ENCODE data around the gene NFE2L3.
A peak's percentile ranks its signal among the peaks of the same experiment; 100 is the strongest.

Gene NFE2L3

GRCh38 chr7:26151953-26152781 is at the start of gene NFE2L3:
TSS of gene NFE2L3 (plus strand) at chr7:26152198. CDS start at chr7:26152499, 301 bp downstream.
- peaks cover 53 to 58% (median 56%) of the 10 kb centered on the region in 10 experiments for H3K4me1 ChIP-seq
- H4K20me1 ChIP-seq: 0 out of 22 replicates have a peak, but pooled peaks cover 0 to 5% (median 0%) of the 10 kb centered on the region in 11 experiments
- H3K27ac ChIP-seq: peak within 1 kb of the TSS; percentile 62 to 81 (median 77); a peak in 21 of 22 replicates
- peaks cover 0 to 10% (median 0%) of the 10 kb centered on the region in 11 experiments; a peak in 1 of 22 replicates for H3K27me3 ChIP-seq
- peak within 1 kb of the TSS; percentile 73 to 98 (median 97) for H3K4me2 ChIP-seq
- H3K4me3 ChIP-seq: peak within 1 kb of the TSS; percentile 79 to 93 (median 88)
- peak within 1 kb of the TSS; percentile 77 to 90 (median 85) for H3K9ac ChIP-seq
- no peaks in the 10 kb centered on the region for H3K36me3 ChIP-seq
- peaks cover 7 to 13% (median 8%) of the 10 kb centered on the region in 11 experiments for H3K9me3 ChIP-seq (replicated peaks in 1 of 11)
- TF ChIP-seq Cebpa-rat (IDR thresholded peaks at IDR 0.05): no peak

- Histone ChIP-seq H3K4me1 (peaks cover 15 to 72% (median 24%) of the 10 kb centered on the region in 10 experiments), H3K4me3 (no peak overlapping the region), H3K4me2 (peak overlapping the region in 5 of 11 experiments; percentile 18 to 97 (median 86); a peak in 8 of 22 replicates), H3K27ac (peak overlapping the region in 3 of 11 experiments; percentile 35 to 53 (median 47); a peak in 5 of 22 replicates), H3K36me3 (0 out of 22 replicates have a peak, but pooled peaks cover 0 to 4% (median 0%) of the 10 kb centered on the region in 11 experiments), H3K9me3 (replicated peaks in 1 of 11) (peaks cover 0 to 5% (median 0%) of the 10 kb centered on the region in 11 experiments; a peak in 2 of 22 replicates), H4K20me1 (no peaks in the 10 kb centered on the region), H3K9ac (no peak overlapping the region), H3K27me3 (no peaks in the 10 kb centered on the region)
- TF ChIP-seq Cebpa-rat (IDR thresholded peaks at IDR 0.05): no peak
Observed at GRCh38 chr7:26103596-26103995, 48.4 kb upstream of the NFE2L3 start.

- H3K4me1 ChIP-seq: peaks cover 15 to 56% (median 22%) of the 10 kb centered on the region in 10 experiments
- no peak overlapping the region for H3K27ac ChIP-seq
- peak overlapping the region in 2 of 11 experiments; percentile 11 to 45; a peak in 3 of 22 replicates for H3K4me2 ChIP-seq
- no peaks in the 10 kb centered on the region for H4K20me1 ChIP-seq
- peaks cover 0 to 5% (median 0%) of the 10 kb centered on the region in 11 experiments; a peak in 2 of 22 replicates for H3K9me3 ChIP-seq (replicated peaks in 1 of 11)
- TF ChIP-seq Cebpa-rat (IDR thresholded peaks at IDR 0.05): no peak
- H3K36me3 ChIP-seq: 0 out of 22 replicates have a peak, but pooled peaks cover 0 to 4% (median 0%) of the 10 kb centered on the region in 11 experiments
- H3K27me3 ChIP-seq: no peaks in the 10 kb centered on the region
- H3K9ac ChIP-seq: no peak overlapping the region
- no peak overlapping the region for H3K4me3 ChIP-seq
Observed at GRCh38 chr7:26105236-26105635, 46.8 kb upstream of the NFE2L3 start.

GRCh38 chr7:26105931-26106330 is 46.1 kb upstream of the NFE2L3 start:
- H3K27me3 ChIP-seq: no peaks in the 10 kb centered on the region

GRCh38 chr7:26112203-26112740 is 39.7 kb upstream of the NFE2L3 start:
- no peak for TF ChIP-seq Cebpa-rat (IDR thresholded peaks at IDR 0.05)
- Histone ChIP-seq H3K4me1 (peaks cover 0 to 5% (median 0%) of the 10 kb centered on the region in 10 experiments; a peak in 1 of 20 replicates), H3K36me3 (no peaks in the 10 kb centered on the region), H3K27ac (no peak overlapping the region), H4K20me1 (no peaks in the 10 kb centered on the region), H3K9me3 (replicated peaks in 1 of 11) (no peaks in the 10 kb centered on the region; a peak in 1 of 22 replicates), H3K4me2 (no peak overlapping the region), H3K4me3 (no peak overlapping the region), H3K9ac (no peak overlapping the region), H3K27me3 (no peaks in the 10 kb centered on the region)

More at GRCh38 chr7:26105931-26106330, 46.1 kb upstream of the NFE2L3 start:
- TF ChIP-seq Cebpa-rat (IDR thresholded peaks at IDR 0.05): no peak
- H4K20me1 ChIP-seq: no peaks in the 10 kb centered on the region
- H3K9me3 ChIP-seq (replicated peaks in 1 of 11): peaks cover 0 to 5% (median 0%) of the 10 kb centered on the region in 11 experiments; a peak in 2 of 22 replicates
- no peak overlapping the region for H3K4me3 ChIP-seq
- 0 out of 22 replicates have a peak, but pooled peaks cover 0 to 4% (median 0%) of the 10 kb centered on the region in 11 experiments for H3K36me3 ChIP-seq
- peaks cover 13 to 51% (median 17%) of the 10 kb centered on the region in 10 experiments for H3K4me1 ChIP-seq
- no peak overlapping the region for H3K4me2 ChIP-seq
- H3K9ac ChIP-seq: no peak overlapping the region
- H3K27ac ChIP-seq: no peak overlapping the region

GRCh38 chr7:26115650-26116049 is 36.3 kb upstream of the NFE2L3 start:
- no peak overlapping the region for H3K27ac ChIP-seq
- TF ChIP-seq Cebpa-rat (IDR thresholded peaks at IDR 0.05): no peak
- no peaks in the 10 kb centered on the region for H3K9me3 ChIP-seq (replicated peaks in 1 of 11)
- no peaks in the 10 kb centered on the region for H3K36me3 ChIP-seq
- H3K27me3 ChIP-seq: no peaks in the 10 kb centered on the region
- H3K4me3 ChIP-seq: no peak overlapping the region
- H4K20me1 ChIP-seq: no peaks in the 10 kb centered on the region
- H3K4me2 ChIP-seq: no peak overlapping the region
- no peak overlapping the region for H3K9ac ChIP-seq
- H3K4me1 ChIP-seq: peaks cover 0 to 5% (median 0%) of the 10 kb centered on the region in 10 experiments; a peak in 1 of 20 replicates

- TF ChIP-seq Cebpa-rat (IDR thresholded peaks at IDR 0.05): no peak
- Histone ChIP-seq H3K4me1 (peaks cover 0 to under 1% (median 0%) of the 10 kb centered on the region in 10 experiments; a peak in 1 of 20 replicates), H3K27ac (no peak overlapping the region), H3K4me2 (no peak overlapping the region), H3K27me3 (no peaks in the 10 kb centered on the region), H3K36me3 (no peaks in the 10 kb centered on the region), H3K4me3 (no peak overlapping the region), H3K9ac (no peak overlapping the region), H4K20me1 (no peaks in the 10 kb centered on the region), H3K9me3 (replicated peaks in 1 of 11) (no peaks in the 10 kb centered on the region)
Observed at GRCh38 chr7:26117142-26117807, 34.7 kb upstream of the NFE2L3 start.

GRCh38 chr7:26117970-26118369 is 34.0 kb upstream of the NFE2L3 start:
- Histone ChIP-seq H4K20me1 (no peaks in the 10 kb centered on the region), H3K4me1 (no peaks in the 10 kb centered on the region), H3K27me3 (no peaks in the 10 kb centered on the region), H3K27ac (no peak overlapping the region), H3K4me2 (no peak overlapping the region), H3K4me3 (no peak overlapping the region), H3K9ac (no peak overlapping the region), H3K36me3 (no peaks in the 10 kb centered on the region), H3K9me3 (replicated peaks in 1 of 11) (no peaks in the 10 kb centered on the region)
- no peak for TF ChIP-seq Cebpa-rat (IDR thresholded peaks at IDR 0.05)

Measured in BLaER1 treated with 17β-estradiol and CSF1 and Interleukin-3, amounts not matched to agents 10 nM and 100 nM (cell line).